GM15510 (cell line): Measurements from ENCODE around the gene RHOB.

Experiments used
- POLR2A ChIP-seq: IDR thresholded peaks from 3 replicates; pipeline ENCODE4 v1.6.1; 2011; ENCODE audit warnings: borderline replicate concordance; ENCODE audit not compliant: insufficient read length; ENCODE audit errors: extremely low read depth

RHOB gene

GRCh38 chr2:20485612-20486388 is 38.9 kb downstream of the RHOB start:
- no peak for TF ChIP-seq POLR2A

- TF ChIP-seq POLR2A, result no peak
Measured at GRCh38 chr2:20486571-20486970, 39.7 kb downstream of the RHOB start.

GRCh38 chr2:20487030-20487391 is 40.1 kb downstream of the RHOB start:
- TF ChIP-seq POLR2A, result no peak

- no peak for TF ChIP-seq POLR2A
Measured at GRCh38 chr2:20487392-20488174, 40.7 kb downstream of the RHOB start.

GRCh38 chr2:20488201-20488641 is 41.3 kb downstream of the RHOB start:
- no peak for TF ChIP-seq POLR2A

- TF ChIP-seq POLR2A, result no peak
Measured at GRCh38 chr2:20488782-20489181, 41.9 kb downstream of the RHOB start.

- TF ChIP-seq POLR2A, result no peak
Measured at GRCh38 chr2:20490300-20491181, 43.7 kb downstream of the RHOB start.

- no peak for TF ChIP-seq POLR2A
Measured at GRCh38 chr2:20491739-20492531, 45.1 kb downstream of the RHOB start.

GRCh38 chr2:20494241-20494640 is 47.4 kb downstream of the RHOB start:
- TF ChIP-seq POLR2A, result no peak

GRCh38 chr2:20496076-20496872 is 49.4 kb downstream of the RHOB start:
- no peak for TF ChIP-seq POLR2A

- TF ChIP-seq POLR2A, result no peak
Measured at GRCh38 chr2:20496942-20497341, 50.1 kb downstream of the RHOB start.
